C4-2B (cell line): Measurements from ENCODE around the gene CELA3B.
"Not testable (repeated sequence)": the region's sequence is repeated elsewhere in the genome, so short reads cannot be mapped to it uniquely, and the experiment has no call there.

Source experiments
- H3K27ac ChIP-seq: fragments of 450-650 bp; 2 replicates; pipeline ENCODE4 v1.5.1; 2017
- ZFX ChIP-seq: fragments of 450-650 bp; IDR thresholded peaks from 2 replicates; pipeline ENCODE4 v1.6.1; 2017
- TF ChIP-seq, protein P1 (sequence below): fragments of 450-650 bp; conservative IDR thresholded peaks from 2 replicates; pipeline ENCODE4 v1.5.1; 2017; ENCODE audit warnings: mild to moderate bottlenecking

The CELA3B gene, protein sequence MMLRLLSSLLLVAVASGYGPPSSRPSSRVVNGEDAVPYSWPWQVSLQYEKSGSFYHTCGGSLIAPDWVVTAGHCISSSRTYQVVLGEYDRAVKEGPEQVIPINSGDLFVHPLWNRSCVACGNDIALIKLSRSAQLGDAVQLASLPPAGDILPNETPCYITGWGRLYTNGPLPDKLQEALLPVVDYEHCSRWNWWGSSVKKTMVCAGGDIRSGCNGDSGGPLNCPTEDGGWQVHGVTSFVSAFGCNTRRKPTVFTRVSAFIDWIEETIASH

DNA sequence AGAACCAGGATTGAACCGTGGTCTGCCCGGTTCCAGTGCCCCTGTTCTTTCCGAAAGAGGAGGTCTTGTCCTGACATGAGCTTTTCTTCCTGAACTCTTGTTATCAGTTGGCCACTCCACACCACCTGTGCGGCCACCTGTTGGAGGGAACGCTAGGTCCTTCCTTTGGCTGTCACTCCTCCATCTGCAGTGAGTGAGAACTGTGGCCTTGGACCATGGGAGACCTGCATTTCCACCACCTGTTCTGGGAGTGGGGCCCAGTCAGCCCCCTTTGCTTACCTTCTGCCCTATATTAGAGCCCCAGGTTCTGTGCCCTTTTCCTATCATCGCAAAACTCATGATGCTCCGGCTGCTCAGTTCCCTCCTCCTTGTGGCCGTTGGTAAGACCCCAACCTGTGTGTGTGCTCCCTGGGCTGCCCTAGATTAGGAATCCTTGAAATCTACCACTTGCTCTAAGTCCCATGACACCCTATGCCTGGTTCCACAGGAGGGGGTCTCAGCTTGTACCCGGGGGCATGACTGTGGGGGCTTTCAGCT lies at the start of gene CELA3B:
CELA3B (plus strand) TSS at position 320 of the 537 bp plus-strand sequence; CDS start at position 338, 18 bp downstream.
- not testable (repeated sequence) for H3K27ac ChIP-seq

DNA sequence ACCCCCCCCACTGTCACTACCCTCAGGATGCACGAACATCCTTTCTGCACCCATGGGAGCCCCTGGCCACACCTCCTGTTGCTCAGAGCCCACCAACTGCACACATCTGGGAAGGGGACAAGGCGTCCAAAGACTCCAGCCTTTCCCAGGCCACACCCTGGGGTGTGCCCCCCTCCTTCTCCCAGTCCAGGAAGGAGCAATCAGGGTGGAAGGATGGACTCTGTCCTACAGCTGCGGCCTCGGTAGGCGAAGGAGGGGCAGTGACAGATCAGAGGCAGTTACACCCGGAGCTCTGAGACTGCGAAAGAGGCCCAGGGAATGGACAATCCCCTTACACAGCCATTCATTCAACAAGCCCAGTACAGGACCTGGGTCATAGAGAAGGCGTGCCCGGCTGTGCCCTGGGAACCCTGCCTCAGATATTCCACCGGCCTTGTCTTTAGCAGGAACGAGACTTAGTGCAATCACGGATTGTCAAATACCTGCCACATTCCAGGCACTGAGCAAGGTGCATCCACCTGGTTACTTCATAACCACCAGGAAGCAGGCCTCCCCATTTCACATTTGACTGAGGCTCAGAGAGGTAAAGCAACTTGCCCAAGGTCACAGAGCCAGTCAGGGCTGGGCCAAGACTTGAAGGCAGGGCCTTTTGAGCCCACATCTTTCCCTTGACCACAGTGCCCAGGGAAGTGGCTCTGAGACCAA lies 49.1 kb upstream of the CELA3B start:
- TF ChIP-seq, protein P1, sequence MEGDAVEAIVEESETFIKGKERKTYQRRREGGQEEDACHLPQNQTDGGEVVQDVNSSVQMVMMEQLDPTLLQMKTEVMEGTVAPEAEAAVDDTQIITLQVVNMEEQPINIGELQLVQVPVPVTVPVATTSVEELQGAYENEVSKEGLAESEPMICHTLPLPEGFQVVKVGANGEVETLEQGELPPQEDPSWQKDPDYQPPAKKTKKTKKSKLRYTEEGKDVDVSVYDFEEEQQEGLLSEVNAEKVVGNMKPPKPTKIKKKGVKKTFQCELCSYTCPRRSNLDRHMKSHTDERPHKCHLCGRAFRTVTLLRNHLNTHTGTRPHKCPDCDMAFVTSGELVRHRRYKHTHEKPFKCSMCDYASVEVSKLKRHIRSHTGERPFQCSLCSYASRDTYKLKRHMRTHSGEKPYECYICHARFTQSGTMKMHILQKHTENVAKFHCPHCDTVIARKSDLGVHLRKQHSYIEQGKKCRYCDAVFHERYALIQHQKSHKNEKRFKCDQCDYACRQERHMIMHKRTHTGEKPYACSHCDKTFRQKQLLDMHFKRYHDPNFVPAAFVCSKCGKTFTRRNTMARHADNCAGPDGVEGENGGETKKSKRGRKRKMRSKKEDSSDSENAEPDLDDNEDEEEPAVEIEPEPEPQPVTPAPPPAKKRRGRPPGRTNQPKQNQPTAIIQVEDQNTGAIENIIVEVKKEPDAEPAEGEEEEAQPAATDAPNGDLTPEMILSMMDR = no peak
- TF ChIP-seq ZFX = no peak
- H3K27ac ChIP-seq = no peak overlapping the region

DNA sequence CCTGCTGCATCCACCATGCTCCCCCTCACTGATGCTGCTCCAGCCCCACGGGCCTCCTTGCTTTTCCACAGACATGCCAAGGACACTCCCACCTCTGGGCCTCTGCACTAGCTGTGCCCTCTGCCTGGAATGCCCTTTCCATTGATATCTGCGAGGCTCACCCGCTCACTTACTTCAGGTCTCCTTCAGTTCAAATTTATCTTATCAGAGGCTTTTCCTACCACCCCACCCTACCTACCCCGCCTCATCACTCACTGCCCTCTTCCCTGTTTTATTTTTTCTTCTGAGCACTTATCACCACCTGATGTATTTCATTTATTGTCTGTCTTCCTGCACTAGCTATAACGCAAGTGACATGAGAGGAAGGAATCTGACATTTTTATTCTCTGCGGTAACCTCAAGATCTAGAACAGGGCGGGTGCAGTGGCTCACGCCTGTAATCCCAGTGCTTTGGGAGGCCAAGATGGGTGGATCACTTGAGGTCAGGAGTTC lies 46.7 kb upstream of the CELA3B start:
- TF ChIP-seq, protein P1 = no peak
- no peak for TF ChIP-seq ZFX
- H3K27ac ChIP-seq = no peak overlapping the region

DNA sequence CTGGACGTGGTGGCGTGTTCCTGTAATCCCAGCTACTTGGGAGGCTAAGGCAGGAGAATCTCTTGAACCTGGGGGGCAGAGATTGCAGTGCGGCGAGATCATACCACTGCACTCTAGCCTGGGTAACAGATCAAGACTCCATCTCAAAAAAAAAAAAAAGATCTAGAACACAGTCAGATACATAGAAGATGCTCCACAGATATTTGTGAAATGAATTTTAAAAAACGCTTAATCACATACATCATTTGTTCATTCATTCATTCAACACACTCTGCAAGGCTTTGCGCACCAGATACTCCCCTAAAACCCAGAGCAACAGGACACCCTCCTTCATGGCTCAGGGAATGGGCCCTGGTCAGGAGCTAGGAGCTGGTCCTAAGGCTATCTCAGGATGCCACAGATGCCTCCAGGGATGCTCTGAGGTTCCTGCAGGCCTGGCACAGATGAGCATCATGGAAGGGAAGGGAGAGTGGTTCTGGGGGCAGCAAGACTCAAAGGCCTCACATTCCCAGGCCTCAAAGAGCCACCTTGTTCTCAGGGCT lies 46.1 kb upstream of the CELA3B start:
- H3K27ac ChIP-seq = no peak overlapping the region

DNA sequence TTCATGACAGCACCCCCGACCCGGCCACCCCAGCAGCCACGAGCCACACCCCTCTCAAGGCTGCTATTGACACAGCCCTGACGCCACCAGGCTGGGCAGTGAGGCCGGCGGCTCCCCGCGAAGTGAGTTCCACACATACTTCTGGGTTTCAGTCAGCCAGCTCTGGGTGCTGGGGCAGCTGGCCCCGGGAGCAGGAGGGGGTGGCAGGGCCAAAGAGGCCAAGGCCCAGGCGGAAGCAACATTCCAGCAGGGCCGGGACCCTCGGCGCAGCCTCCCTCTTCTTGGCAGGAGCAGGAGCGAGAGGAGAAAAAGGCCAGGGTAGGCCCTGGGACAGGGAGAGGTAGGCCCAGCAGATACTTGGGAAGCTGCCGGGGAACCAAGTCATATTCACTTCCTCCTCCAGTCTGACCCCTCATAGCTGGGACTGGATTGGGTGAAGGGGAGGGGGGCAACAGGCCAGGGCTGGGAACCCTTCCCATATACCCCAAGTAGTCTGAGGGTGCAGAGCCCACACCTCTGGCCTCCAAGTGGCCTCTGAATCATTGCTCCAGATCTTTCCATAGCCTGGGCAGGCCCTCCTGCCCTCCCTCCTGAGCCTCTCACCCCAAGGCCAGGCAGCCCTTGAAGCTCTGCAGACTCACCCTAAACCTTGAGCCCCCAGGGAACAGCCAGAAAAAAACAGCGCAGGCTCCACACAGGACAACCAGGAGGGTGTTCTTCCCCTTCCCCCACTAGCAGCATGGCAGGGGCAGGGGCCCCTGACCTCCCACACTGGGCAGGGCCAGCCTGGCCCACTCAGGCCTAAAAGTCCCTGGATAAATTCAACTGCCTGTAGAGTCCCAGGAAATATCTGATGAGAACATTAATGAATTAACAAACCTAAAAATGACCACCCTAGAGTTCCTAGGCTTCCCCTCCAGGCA lies 45.4 kb upstream of the CELA3B start:
- TF ChIP-seq ZFX = no peak
- TF ChIP-seq, protein P1 = no peak
- H3K27ac ChIP-seq = no peak overlapping the region

More for the DNA sequence above, 46.1 kb upstream of the CELA3B start:
- TF ChIP-seq, protein P1 = no peak
- no peak for TF ChIP-seq ZFX

DNA sequence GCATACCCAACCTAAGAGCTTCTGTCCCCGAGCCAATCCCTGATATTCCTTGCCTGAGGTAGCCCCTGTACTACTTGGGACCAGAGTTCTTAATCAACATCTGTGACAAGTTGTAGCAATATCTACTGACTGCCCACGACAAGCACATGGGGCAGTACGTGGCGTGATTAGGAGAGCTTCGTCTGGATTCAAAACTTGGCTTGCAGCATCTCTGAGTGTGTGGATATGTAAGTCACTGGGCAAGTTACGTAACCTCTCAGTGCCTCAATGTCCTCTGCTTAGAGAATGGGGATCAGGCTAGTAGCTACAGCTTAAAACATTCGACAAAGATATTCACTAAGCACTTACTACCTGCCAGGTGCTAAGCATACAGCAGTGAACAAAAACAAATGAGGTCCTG lies 44.7 kb upstream of the CELA3B start:
- TF ChIP-seq ZFX = no peak
- TF ChIP-seq, protein P1 = no peak
- no peak overlapping the region for H3K27ac ChIP-seq
